WTC11 (cell line): ENCODE measurements around the gene UQCR11. TPM values are rescaled to one million over a fixed set of nuclear protein-coding genes. Genes with fewer than 3 reads are reported as not detected.
A peak's percentile ranks its signal among the peaks of the same experiment; 100 is the strongest.

ENCODE experiments used
- ATAC-seq: fragments of 200-7000 bp; cut with Tn5 transposase; 2 replicates; pipeline ENCODE4 v1.10.0; 2021; ENCODE audit warnings: mild to moderate bottlenecking, moderate library complexity
- CTCF ChIA-PET: fragments of 300-600 bp; sonication (Branson Sonifier 250); formaldehyde crosslinking; loops from one replicate; lab custom pipeline; 2021; ENCODE audit warnings: antibody characterized with exemption; lab: Charles Lee
- POLR2A ChIA-PET: fragments of 350-600 bp; sonication (Branson Sonifier 250); formaldehyde crosslinking; loops from one replicate; lab custom pipeline; 2021; ENCODE audit warnings: antibody characterized with exemption; lab: Charles Lee
- DNase-seq: peaks from one replicate; pipeline ENCODE4 v3.0.0; 2021; ENCODE audit warnings: low spot score
- H3K27ac Mint-ChIP-seq: 2 replicates; pipeline ENCODE4 v1.8.0; 2021; ENCODE audit warnings: mixed read lengths
- H3K27me3 Mint-ChIP-seq: 2 replicates; pipeline ENCODE4 v1.8.0; 2021; ENCODE audit warnings: low read depth, mild to moderate bottlenecking, moderate library complexity, mixed read lengths
- H3K36me3 Mint-ChIP-seq: 2 replicates; pipeline ENCODE4 v1.8.0; 2021; ENCODE audit warnings: mixed read lengths
- H3K4me1 Mint-ChIP-seq: 2 replicates; pipeline ENCODE4 v1.8.0; 2022; ENCODE audit warnings: mixed read lengths
- H3K4me3 Mint-ChIP-seq: 2 replicates; pipeline ENCODE4 v1.8.0; 2021; ENCODE audit warnings: mild to moderate bottlenecking, moderate library complexity, mixed read lengths
- H3K9me3 Mint-ChIP-seq: 2 replicates; pipeline ENCODE4 v1.8.0; 2021; ENCODE audit warnings: mixed read lengths
- HMGA2 ChIP-seq: fragments of 250-450 bp; sonication (Bioruptor Pico); IDR thresholded peaks from 2 replicates; pipeline ENCODE4 v1.4.0; 2021; ENCODE audit warnings: mild to moderate bottlenecking, moderate library complexity
- JUN ChIP-seq: sonication (generic); formaldehyde crosslinking; IDR thresholded peaks from 2 replicates; pipeline ENCODE4 v1.8.0; 2023; ENCODE audit warnings: mild to moderate bottlenecking, missing genetic modification reagents
- MXD4 ChIP-seq: fragments of 250-450 bp; sonication (Bioruptor Pico); IDR thresholded peaks from 2 replicates; pipeline ENCODE4 v1.8.0; 2021; ENCODE audit warnings: mild to moderate bottlenecking, moderate library complexity, borderline replicate concordance
- NR1H2 ChIP-seq: sonication (generic); formaldehyde crosslinking; IDR thresholded peaks from 2 replicates; pipeline ENCODE4 v1.9.0; 2021; ENCODE audit warnings: mild to moderate bottlenecking, moderate library complexity, missing genetic modification reagents
- NR3C1 ChIP-seq: sonication (generic); formaldehyde crosslinking; conservative IDR thresholded peaks from 2 replicates; pipeline ENCODE4 v1.8.1; 2023; ENCODE audit warnings: low read depth, mild to moderate bottlenecking, missing genetic modification reagents
- PRRX2 ChIP-seq: fragments of 250-450 bp; sonication (Bioruptor Pico); IDR thresholded peaks from 2 replicates; pipeline ENCODE4 v1.8.0; 2021; ENCODE audit warnings: mild to moderate bottlenecking
- SMAD3 ChIP-seq: sonication (generic); formaldehyde crosslinking; IDR thresholded peaks from 2 replicates; pipeline ENCODE4 v1.8.0; 2022; ENCODE audit warnings: missing genetic modification reagents, mild to moderate bottlenecking, borderline replicate concordance
- TEAD1 ChIP-seq: sonication (generic); formaldehyde crosslinking; IDR thresholded peaks from 2 replicates; pipeline ENCODE4 v1.8.0; 2022; ENCODE audit warnings: mild to moderate bottlenecking, missing genetic modification reagents
- total RNA-seq: library from RNA; stranded (reverse); gene quantifications from 3 replicates; pipeline ENCODE4 v1.2.3, GENCODE V29; 2021
- TF ChIP-seq, protein P1 (sequence below): sonication (generic); formaldehyde crosslinking; conservative IDR thresholded peaks from 2 replicates; pipeline ENCODE4 v1.8.1; 2022; ENCODE audit warnings: mild to moderate bottlenecking, missing genetic modification reagents
- TF ChIP-seq, protein P2 (sequence below): sonication (generic); formaldehyde crosslinking; IDR thresholded peaks from 2 replicates; pipeline ENCODE4 v1.8.1; 2023; ENCODE audit warnings: mild to moderate bottlenecking, missing genetic modification reagents, borderline replicate concordance
- TF ChIP-seq, protein P3 (sequence below): sonication (generic); formaldehyde crosslinking; IDR thresholded peaks from 2 replicates; pipeline ENCODE4 v1.8.1; 2023; ENCODE audit warnings: mild to moderate bottlenecking, missing genetic modification reagents, moderate library complexity
- TF ChIP-seq, protein P4 (sequence below): fragments of 250-450 bp; sonication (Bioruptor Pico); IDR thresholded peaks from 2 replicates; pipeline ENCODE4 v2.1.2; 2022; ENCODE audit warnings: mild to moderate bottlenecking, moderate library complexity
- TF ChIP-seq, protein P5 (sequence below): sonication (generic); formaldehyde crosslinking; IDR thresholded peaks from 2 replicates; pipeline ENCODE4 v1.8.0; 2023; ENCODE audit warnings: missing genetic modification reagents, mild to moderate bottlenecking, borderline replicate concordance

Gene UQCR11
- total RNA-seq, 1 experiment from 2014 or later, result 198 TPM

DNA sequence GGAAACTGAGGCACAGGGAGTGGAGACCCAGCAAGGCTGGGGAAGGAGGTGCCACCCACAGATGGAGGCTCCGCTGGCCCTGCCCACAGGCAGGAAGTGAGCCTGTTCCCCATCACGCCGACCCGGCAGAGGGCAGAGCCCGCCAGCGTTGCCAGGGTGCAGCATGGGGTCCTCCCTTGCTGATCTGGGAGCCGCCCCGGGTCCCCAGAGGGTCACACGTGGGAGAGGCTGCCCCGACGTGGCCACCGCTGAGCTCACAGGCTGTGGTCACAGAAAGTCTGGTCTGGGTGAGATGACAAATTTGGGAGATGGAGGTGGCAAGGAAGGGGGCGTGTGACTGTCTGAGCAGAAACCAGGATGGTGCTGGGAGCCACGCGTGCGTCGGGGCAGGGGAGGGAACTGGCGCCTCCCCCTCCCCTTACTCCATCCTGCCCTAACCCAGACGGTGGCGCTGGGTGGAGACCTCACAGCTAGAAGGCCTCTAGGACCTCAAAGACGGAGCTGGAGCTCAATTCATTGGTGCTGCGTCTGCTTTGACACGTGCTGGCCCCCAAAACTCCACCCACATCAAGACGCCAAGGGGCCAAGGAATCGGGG is 44.9 kb downstream of the UQCR11 start (continued):
- no peak for TF ChIP-seq JUN
- TF ChIP-seq HMGA2, result no peak
- TF ChIP-seq, protein P1, sequence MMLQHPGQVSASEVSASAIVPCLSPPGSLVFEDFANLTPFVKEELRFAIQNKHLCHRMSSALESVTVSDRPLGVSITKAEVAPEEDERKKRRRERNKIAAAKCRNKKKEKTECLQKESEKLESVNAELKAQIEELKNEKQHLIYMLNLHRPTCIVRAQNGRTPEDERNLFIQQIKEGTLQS (CRISPR knock-in tag), result no peak
- TF ChIP-seq MXD4 (CRISPR knock-in tag), result no peak
- TF ChIP-seq, protein P2, sequence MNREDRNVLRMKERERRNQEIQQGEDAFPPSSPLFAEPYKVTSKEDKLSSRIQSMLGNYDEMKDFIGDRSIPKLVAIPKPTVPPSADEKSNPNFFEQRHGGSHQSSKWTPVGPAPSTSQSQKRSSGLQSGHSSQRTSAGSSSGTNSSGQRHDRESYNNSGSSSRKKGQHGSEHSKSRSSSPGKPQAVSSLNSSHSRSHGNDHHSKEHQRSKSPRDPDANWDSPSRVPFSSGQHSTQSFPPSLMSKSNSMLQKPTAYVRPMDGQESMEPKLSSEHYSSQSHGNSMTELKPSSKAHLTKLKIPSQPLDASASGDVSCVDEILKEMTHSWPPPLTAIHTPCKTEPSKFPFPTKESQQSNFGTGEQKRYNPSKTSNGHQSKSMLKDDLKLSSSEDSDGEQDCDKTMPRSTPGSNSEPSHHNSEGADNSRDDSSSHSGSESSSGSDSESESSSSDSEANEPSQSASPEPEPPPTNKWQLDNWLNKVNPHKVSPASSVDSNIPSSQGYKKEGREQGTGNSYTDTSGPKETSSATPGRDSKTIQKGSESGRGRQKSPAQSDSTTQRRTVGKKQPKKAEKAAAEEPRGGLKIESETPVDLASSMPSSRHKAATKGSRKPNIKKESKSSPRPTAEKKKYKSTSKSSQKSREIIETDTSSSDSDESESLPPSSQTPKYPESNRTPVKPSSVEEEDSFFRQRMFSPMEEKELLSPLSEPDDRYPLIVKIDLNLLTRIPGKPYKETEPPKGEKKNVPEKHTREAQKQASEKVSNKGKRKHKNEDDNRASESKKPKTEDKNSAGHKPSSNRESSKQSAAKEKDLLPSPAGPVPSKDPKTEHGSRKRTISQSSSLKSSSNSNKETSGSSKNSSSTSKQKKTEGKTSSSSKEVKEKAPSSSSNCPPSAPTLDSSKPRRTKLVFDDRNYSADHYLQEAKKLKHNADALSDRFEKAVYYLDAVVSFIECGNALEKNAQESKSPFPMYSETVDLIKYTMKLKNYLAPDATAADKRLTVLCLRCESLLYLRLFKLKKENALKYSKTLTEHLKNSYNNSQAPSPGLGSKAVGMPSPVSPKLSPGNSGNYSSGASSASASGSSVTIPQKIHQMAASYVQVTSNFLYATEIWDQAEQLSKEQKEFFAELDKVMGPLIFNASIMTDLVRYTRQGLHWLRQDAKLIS (CRISPR knock-in tag), result no peak
- TF ChIP-seq, protein P3, sequence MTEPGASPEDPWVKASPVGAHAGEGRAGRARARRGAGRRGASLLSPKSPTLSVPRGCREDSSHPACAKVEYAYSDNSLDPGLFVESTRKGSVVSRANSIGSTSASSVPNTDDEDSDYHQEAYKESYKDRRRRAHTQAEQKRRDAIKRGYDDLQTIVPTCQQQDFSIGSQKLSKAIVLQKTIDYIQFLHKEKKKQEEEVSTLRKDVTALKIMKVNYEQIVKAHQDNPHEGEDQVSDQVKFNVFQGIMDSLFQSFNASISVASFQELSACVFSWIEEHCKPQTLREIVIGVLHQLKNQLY, result no peak
- TF ChIP-seq, protein P4, sequence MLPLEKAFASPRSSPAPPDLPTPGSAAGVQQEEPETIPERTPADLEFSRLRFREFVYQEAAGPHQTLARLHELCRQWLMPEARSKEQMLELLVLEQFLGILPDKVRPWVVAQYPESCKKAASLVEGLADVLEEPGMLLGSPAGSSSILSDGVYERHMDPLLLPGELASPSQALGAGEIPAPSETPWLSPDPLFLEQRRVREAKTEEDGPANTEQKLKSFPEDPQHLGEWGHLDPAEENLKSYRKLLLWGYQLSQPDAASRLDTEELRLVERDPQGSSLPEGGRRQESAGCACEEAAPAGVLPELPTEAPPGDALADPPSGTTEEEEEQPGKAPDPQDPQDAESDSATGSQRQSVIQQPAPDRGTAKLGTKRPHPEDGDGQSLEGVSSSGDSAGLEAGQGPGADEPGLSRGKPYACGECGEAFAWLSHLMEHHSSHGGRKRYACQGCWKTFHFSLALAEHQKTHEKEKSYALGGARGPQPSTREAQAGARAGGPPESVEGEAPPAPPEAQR (CRISPR knock-in tag), result no peak
- TF ChIP-seq TEAD1 (CRISPR knock-in tag), result no peak
- TF ChIP-seq NR1H2 (CRISPR knock-in tag), result no peak
- TF ChIP-seq SMAD3, result no peak
- TF ChIP-seq PRRX2 (CRISPR knock-in tag), result no peak
- TF ChIP-seq, all 79 proteins: peak for 0

DNA sequence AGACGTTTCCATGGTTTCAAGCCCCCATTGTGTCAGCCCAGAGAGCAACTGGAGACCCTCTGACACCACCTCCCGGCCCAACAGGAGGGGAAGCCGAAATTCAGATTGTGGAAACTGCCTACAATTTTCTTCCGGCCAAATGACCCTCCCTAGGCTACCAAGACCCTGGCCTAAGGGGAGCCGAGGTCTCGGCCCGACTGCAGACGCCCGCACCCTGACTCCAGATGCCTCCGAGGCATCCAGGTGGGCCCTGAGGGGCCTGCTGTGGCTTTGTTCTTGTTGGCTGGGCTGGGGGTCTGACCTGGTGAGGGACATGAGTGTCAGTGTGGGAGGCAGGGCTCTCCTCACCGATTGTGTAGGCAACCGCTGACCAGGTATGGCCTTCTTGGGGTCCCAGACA is 46.7 kb downstream of the UQCR11 start:
- no peaks in the 10 kb centered on the region for H3K4me1 Mint-ChIP-seq
- H3K4me3 Mint-ChIP-seq, result no peak overlapping the region
- POLR2A ChIA-PET, result no interaction called here
- ATAC-seq (no peak), DNase-seq (no peak)
- CTCF ChIA-PET, result interaction anchor here (1.1 kb wide), 1 partner anchor 13 kb away, joined by 3 read pairs; no protein-coding TSS in a partner anchor
- H3K27ac Mint-ChIP-seq, result peak overlapping the region; percentile 45; the same call in 1 of the 2 replicates
- no peaks in the 10 kb centered on the region for H3K27me3 Mint-ChIP-seq
- peaks cover 2% of the 10 kb centered on the region; the same call in 1 of the 2 replicates for H3K36me3 Mint-ChIP-seq
- no peaks in the 10 kb centered on the region for H3K9me3 Mint-ChIP-seq
- TF ChIP-seq NR3C1 (CRISPR knock-in tag), result no peak
- TF ChIP-seq, protein P5, sequence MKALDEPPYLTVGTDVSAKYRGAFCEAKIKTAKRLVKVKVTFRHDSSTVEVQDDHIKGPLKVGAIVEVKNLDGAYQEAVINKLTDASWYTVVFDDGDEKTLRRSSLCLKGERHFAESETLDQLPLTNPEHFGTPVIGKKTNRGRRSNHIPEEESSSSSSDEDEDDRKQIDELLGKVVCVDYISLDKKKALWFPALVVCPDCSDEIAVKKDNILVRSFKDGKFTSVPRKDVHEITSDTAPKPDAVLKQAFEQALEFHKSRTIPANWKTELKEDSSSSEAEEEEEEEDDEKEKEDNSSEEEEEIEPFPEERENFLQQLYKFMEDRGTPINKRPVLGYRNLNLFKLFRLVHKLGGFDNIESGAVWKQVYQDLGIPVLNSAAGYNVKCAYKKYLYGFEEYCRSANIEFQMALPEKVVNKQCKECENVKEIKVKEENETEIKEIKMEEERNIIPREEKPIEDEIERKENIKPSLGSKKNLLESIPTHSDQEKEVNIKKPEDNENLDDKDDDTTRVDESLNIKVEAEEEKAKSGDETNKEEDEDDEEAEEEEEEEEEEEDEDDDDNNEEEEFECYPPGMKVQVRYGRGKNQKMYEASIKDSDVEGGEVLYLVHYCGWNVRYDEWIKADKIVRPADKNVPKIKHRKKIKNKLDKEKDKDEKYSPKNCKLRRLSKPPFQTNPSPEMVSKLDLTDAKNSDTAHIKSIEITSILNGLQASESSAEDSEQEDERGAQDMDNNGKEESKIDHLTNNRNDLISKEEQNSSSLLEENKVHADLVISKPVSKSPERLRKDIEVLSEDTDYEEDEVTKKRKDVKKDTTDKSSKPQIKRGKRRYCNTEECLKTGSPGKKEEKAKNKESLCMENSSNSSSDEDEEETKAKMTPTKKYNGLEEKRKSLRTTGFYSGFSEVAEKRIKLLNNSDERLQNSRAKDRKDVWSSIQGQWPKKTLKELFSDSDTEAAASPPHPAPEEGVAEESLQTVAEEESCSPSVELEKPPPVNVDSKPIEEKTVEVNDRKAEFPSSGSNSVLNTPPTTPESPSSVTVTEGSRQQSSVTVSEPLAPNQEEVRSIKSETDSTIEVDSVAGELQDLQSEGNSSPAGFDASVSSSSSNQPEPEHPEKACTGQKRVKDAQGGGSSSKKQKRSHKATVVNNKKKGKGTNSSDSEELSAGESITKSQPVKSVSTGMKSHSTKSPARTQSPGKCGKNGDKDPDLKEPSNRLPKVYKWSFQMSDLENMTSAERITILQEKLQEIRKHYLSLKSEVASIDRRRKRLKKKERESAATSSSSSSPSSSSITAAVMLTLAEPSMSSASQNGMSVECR (CRISPR knock-in tag), result no peak
